Measurements from ENCODE around the gene PACSIN2.

Gene PACSIN2

DNA sequence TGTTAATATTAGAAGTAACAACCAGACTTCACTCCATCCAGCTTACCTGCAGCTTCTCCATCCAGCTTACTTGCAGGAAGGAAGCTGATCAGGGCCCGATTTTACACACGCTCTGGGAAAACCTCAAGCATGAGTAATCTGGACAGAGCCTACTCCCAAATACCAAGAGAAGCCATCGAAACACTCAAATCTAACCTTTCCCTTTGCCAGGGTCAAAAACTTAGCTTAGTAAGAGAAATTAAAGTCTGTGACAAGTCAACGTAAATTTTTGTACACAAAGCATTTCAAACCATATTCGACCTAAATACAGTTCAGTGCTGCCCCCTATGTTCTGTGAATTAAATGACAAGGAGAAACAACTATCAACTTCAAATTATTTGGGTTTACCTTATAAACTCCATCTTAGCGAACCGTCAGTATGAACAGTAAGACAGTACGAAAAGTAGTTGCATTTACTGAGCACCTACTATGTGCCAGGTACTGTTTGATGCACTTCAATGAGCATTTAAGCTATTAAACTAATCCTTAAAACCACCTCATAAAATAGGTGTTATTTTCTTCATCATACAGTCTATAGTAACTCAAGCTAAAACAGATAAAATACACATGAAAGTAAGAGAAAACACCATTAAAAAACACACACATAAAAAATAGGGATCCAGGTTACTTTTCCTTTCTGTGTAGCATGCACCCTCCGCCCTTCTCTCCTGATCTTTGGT, 194.7 kb downstream of the PACSIN2 start:
- peaks cover 6% of the 10 kb centered on the region for H3K36me3 ChIP-seq (ENCODE audit: insufficient read depth, low read length)
- H3K79me2 ChIP-seq (ENCODE audit: control insufficient read depth, insufficient read depth, low read length, unreplicated experiment) = peaks cover 4% of the 10 kb centered on the region
- H2AFZ ChIP-seq (ENCODE audit: low read length, unreplicated experiment) = no peak overlapping the region
- no peaks in the 10 kb centered on the region for H3K27me3 ChIP-seq (ENCODE audit: insufficient read depth, low read length)
- H3K4me1 ChIP-seq (ENCODE audit: control insufficient read depth, insufficient read depth, low read length, unreplicated experiment) = peaks cover 12% of the 10 kb centered on the region
- H3K27ac ChIP-seq (ENCODE audit: low read depth, low read length) = 0 out of 2 replicates have a peak overlapping the region, but pooled peaks have one; percentile 20
- H3K4me3 ChIP-seq (ENCODE audit: low read depth, low read length) = no peak overlapping the region

All from ACC112 (cell line).